Ishikawa (cell line): Measurements from ENCODE around the gene PSMD11.

Source experiments
- CEBPB ChIP-seq: IDR thresholded peaks from 2 replicates; pipeline ENCODE4 v1.6.1; 2012
- CREB1 ChIP-seq: IDR thresholded peaks from 2 replicates; pipeline ENCODE4 v1.6.1; 2012; ENCODE audit warnings: low read depth
- EGR1 ChIP-seq: IDR thresholded peaks from 2 replicates; pipeline ENCODE4 v1.6.1; 2012
- EP300 ChIP-seq: IDR thresholded peaks from 2 replicates; pipeline ENCODE4 v1.6.1; 2012; ENCODE audit warnings: borderline replicate concordance
- FOXM1 ChIP-seq: IDR thresholded peaks from 2 replicates; pipeline ENCODE4 v1.6.1; 2012; ENCODE audit warnings: low read depth, borderline replicate concordance
- MAX ChIP-seq: IDR thresholded peaks from 2 replicates; pipeline ENCODE4 v1.6.1; 2012
- NFIC ChIP-seq: IDR thresholded peaks from 2 replicates; pipeline ENCODE4 v1.6.1; 2012
- REST ChIP-seq: IDR thresholded peaks from 2 replicates; pipeline ENCODE4 v1.6.1; 2012; ENCODE audit warnings: low read depth, mild to moderate bottlenecking
- TAF1 ChIP-seq: IDR thresholded peaks from 2 replicates; pipeline ENCODE4 v1.6.1; 2012; ENCODE audit warnings: low read depth, mild to moderate bottlenecking
- TCF12 ChIP-seq: IDR thresholded peaks from 2 replicates; pipeline ENCODE4 v1.6.1; 2012; ENCODE audit warnings: low read depth
- TEAD4 ChIP-seq: IDR thresholded peaks from 2 replicates; pipeline ENCODE4 v1.6.1; 2012
- USF1 ChIP-seq: IDR thresholded peaks from 2 replicates; pipeline ENCODE4 v1.6.1; 2012

GRCh38 chr17:32497431-32498205, 53.3 kb downstream of the PSMD11 start:
- TF ChIP-seq MAX (no peak), REST (no peak), EGR1 (no peak), EP300 (no peak), TEAD4 (no peak), NFIC (no peak), TAF1 (no peak), CEBPB (no peak), CREB1 (no peak), FOXM1 (no peak), TCF12 (no peak), USF1 (no peak)
